Epidermal melanocyte (primary cell): ENCODE results near the gene SIDT2.
"Not testable (repeated sequence)": the region's sequence is repeated elsewhere in the genome, so short reads cannot be mapped to it uniquely, and the experiment has no call there.

ENCODE experiments used
- DNase-seq: peaks from one replicate; pipeline ENCODE4 v3.0.0; 2011; ENCODE audit warnings: low spot score; ENCODE audit not compliant: insufficient read length

The SIDT2 gene

GRCh38 chr11:117202386-117203068 is 24.0 kb downstream of the SIDT2 start:
- no peak for DNase-seq

- DNase-seq = no peak
Measured at GRCh38 chr11:117203069-117203407, 24.5 kb downstream of the SIDT2 start.

- DNase-seq = no peak
Measured at GRCh38 chr11:117204283-117205080, 25.9 kb downstream of the SIDT2 start.

GRCh38 chr11:117205211-117205818 is 26.8 kb downstream of the SIDT2 start:
- DNase-seq = no peak

GRCh38 chr11:117206111-117206510 is 27.6 kb downstream of the SIDT2 start:
- DNase-seq = not testable (repeated sequence)

- DNase-seq = not testable (repeated sequence)
Measured at GRCh38 chr11:117206859-117207258, 28.3 kb downstream of the SIDT2 start.

- DNase-seq = not testable (repeated sequence)
Measured at GRCh38 chr11:117207481-117207880, 28.9 kb downstream of the SIDT2 start.

GRCh38 chr11:117208710-117209109 is 30.2 kb downstream of the SIDT2 start:
- DNase-seq = not testable (repeated sequence)

GRCh38 chr11:117209351-117210125 is 31.0 kb downstream of the SIDT2 start:
- DNase-seq = not testable (repeated sequence)

GRCh38 chr11:117210620-117211019 is 32.1 kb downstream of the SIDT2 start:
- no peak for DNase-seq

- DNase-seq = no peak
Measured at GRCh38 chr11:117212697-117213355, 34.3 kb downstream of the SIDT2 start.

- no peak for DNase-seq
Measured at GRCh38 chr11:117214404-117215110, 36.0 kb downstream of the SIDT2 start.

- no peak for DNase-seq
Measured at GRCh38 chr11:117217141-117218084, 38.9 kb downstream of the SIDT2 start.

GRCh38 chr11:117218133-117218915 is 39.8 kb downstream of the SIDT2 start:
- no peak for DNase-seq

GRCh38 chr11:117219001-117219400 is 40.5 kb downstream of the SIDT2 start:
- DNase-seq = no peak

- DNase-seq = no peak
Measured at GRCh38 chr11:117219455-117219854, 40.9 kb downstream of the SIDT2 start.

GRCh38 chr11:117219995-117220394 is 41.5 kb downstream of the SIDT2 start:
- DNase-seq = no peak

GRCh38 chr11:117220568-117220967 is 42.0 kb downstream of the SIDT2 start:
- no peak for DNase-seq
